DOHH2 (cell line): ENCODE measurements around the gene CARD14.

Source experiments
- CTCF ChIP-seq: fragments of 200-600 bp; sonication (generic); IDR thresholded peaks from one replicate; pipeline ENCODE4 v1.5.1; 2014; ENCODE audit warnings: antibody characterized with exemption, mild to moderate bottlenecking, low read depth, low read length; ENCODE audit not compliant: poor library complexity, severe bottlenecking
- EZH2phosphoT487 ChIP-seq: fragments of 200-600 bp; sonication (generic); IDR thresholded peaks from 2 replicates; pipeline ENCODE4 v1.6.1; 2017; ENCODE audit warnings: borderline replicate concordance, mild to moderate bottlenecking, antibody characterized with exemption, low read length, moderate library complexity, mixed read lengths

- TF ChIP-seq CTCF (no peak), EZH2phosphoT487 (no peak)
These were observed 36.2 kb upstream of the CARD14 start for GRCh38 chr17:80133626-80133970.
